Tibial artery (tissue), 4 donors: ENCODE measurements around the gene SSPN.

Source experiments
- DNase-seq, 2 donors: peaks; one replicate each; pipeline ENCODE4 v3.0.0-alpha.2; 2019
- H3K27ac ChIP-seq, 2 donors: fragments of 200-600 bp; sonication (generic) in 1 of 2; 1 replicate in 1 of 2; 2 replicates in 1 of 2; pipeline ENCODE4 v1.5.1; 2018 to 2019; ENCODE audit warnings: mild to moderate bottlenecking in 1 of 2
- H3K27me3 ChIP-seq, 2 donors: fragments of 200-600 bp; sonication (generic) in 1 of 2; one replicate each; pipeline versions ENCODE4 v1.5.1 to v1.6.0; 2016 to 2019
- H3K36me3 ChIP-seq, 3 donors: fragments of 200-600 bp; sonication (generic) in 2 of 3; one replicate each; pipeline ENCODE4 v1.5.1; 2016 to 2019; ENCODE audit warnings: mild to moderate bottlenecking in 2 of 3
- H3K4me1 ChIP-seq, 4 donors: fragments of 200-600 bp; sonication (generic) in 2 of 4; 1 replicate in 3 of 4; 2 replicates in 1 of 4; pipeline ENCODE4 v1.5.1; 2016 to 2019
- H3K4me3 ChIP-seq, 2 donors: fragments of 200-600 bp; sonication (generic) in 1 of 2; 1 replicate in 1 of 2; 2 replicates in 1 of 2; pipeline ENCODE4 v1.5.1; 2018 to 2019; ENCODE audit warnings: mild to moderate bottlenecking in 2 of 2
- H3K9me3 ChIP-seq, 3 donors: fragments of 200-600 bp; sonication (generic) in 1 of 3; one replicate each; pipeline ENCODE4 v1.5.1; 2016 to 2019
- intact Hi-C: fragments of 100-400 bp; cut with DNase I; formaldehyde crosslinking; loops from one replicate; pipeline ENCODE4 v1.15.0; 2023; ENCODE audit warnings: low total_unique reads
- TF ChIP-seq, protein P1 (sequence below), 2 experiments: fragments of 200-600 bp in 1 of 2; fragments of 450-650 bp in 1 of 2; IDR thresholded peaks; one replicate each; pipeline ENCODE4 v1.5.1; 2017 to 2019; ENCODE audit warnings: antibody characterized with exemption in 2 of 2, mild to moderate bottlenecking in 1 of 2, moderate library complexity in 1 of 2

SSPN gene

DNA sequence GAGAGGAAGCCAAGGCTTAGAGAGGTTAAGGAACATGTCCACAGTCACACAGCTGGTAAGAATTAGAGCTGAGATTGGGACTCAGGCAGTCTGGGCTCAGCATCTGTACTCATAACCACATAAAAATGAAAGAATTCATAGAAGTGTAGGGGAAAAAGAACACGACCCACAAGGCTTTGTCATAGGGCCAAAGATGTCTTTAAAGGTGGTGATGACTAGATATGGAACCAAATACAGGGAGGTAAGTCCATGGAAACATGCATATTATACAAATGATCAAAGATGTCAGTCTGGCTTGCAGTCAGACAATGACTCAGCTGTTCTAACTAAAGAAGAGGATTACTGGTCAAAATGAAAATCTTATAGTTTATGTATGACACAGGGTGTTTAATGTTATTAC is 7.2 kb upstream of the SSPN start:
- H3K27ac ChIP-seq: no peak overlapping the region
- H3K36me3 ChIP-seq: no peaks in the 10 kb centered on the region
- no peaks in the 10 kb centered on the region for H3K4me1 ChIP-seq
- H3K4me3 ChIP-seq: no peak overlapping the region
- H3K9me3 ChIP-seq: peaks cover 0 to 2% (median 0%) of the 10 kb centered on the region in 3 donors
- TF ChIP-seq, protein P1, sequence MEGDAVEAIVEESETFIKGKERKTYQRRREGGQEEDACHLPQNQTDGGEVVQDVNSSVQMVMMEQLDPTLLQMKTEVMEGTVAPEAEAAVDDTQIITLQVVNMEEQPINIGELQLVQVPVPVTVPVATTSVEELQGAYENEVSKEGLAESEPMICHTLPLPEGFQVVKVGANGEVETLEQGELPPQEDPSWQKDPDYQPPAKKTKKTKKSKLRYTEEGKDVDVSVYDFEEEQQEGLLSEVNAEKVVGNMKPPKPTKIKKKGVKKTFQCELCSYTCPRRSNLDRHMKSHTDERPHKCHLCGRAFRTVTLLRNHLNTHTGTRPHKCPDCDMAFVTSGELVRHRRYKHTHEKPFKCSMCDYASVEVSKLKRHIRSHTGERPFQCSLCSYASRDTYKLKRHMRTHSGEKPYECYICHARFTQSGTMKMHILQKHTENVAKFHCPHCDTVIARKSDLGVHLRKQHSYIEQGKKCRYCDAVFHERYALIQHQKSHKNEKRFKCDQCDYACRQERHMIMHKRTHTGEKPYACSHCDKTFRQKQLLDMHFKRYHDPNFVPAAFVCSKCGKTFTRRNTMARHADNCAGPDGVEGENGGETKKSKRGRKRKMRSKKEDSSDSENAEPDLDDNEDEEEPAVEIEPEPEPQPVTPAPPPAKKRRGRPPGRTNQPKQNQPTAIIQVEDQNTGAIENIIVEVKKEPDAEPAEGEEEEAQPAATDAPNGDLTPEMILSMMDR (IDR thresholded peaks at IDR 0.05): no peak
- no peak for DNase-seq
- intact Hi-C loops: no loop called here
- no peaks in the 10 kb centered on the region for H3K27me3 ChIP-seq

- DNase-seq: no peak
- intact Hi-C loops: no loop called here
- Histone ChIP-seq H3K4me3 (no peak overlapping the region), H3K36me3 (no peaks in the 10 kb centered on the region), H3K9me3 (peaks cover 0 to 2% (median 0%) of the 10 kb centered on the region in 3 donors), H3K27ac (no peak overlapping the region), H3K4me1 (no peaks in the 10 kb centered on the region), H3K27me3 (no peaks in the 10 kb centered on the region)
- TF ChIP-seq, protein P1 (IDR thresholded peaks at IDR 0.05): no peak
Observed at GRCh38 chr12:26188641-26189040, 6.7 kb upstream of the SSPN start.

DNA sequence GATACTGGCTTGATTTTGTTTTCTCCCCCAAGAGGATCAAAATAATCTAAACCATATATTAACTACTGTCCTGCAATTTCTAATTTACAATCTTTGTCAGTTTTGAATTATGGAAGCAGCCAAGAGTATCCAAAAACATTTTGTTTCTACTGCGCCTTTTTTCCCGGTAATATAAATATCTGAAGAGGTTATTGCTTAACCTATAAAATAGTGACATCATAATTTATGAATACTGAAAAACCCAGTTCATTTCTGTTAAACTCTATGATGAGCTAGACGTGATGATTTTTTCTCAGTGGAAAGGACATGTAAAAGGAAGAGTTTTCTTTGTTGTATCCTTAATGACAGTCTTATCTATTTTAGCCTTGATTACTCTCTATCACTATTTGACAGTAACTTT is 3.2 kb upstream of the SSPN start:
- Histone ChIP-seq H3K4me1 (peaks cover 0 to 10% (median 7%) of the 10 kb centered on the region in 4 donors), H3K27me3 (no peaks in the 10 kb centered on the region), H3K36me3 (no peaks in the 10 kb centered on the region), H3K27ac (no peak overlapping the region), H3K4me3 (no peak overlapping the region), H3K9me3 (peaks cover 0 to 2% (median 0%) of the 10 kb centered on the region in 3 donors)
- intact Hi-C loops: no loop called here
- TF ChIP-seq, protein P1 (IDR thresholded peaks at IDR 0.05): no peak
- DNase-seq: no peak

GRCh38 chr12:26193539-26193938 is 1.8 kb upstream of the SSPN start:
- Histone ChIP-seq H3K4me3 (no peak overlapping the region), H3K36me3 (no peaks in the 10 kb centered on the region), H3K27ac (no peak overlapping the region), H3K4me1 (peaks cover 0 to 24% (median 20%) of the 10 kb centered on the region in 4 donors), H3K9me3 (peaks cover 0 to 2% (median 0%) of the 10 kb centered on the region in 3 donors), H3K27me3 (no peaks in the 10 kb centered on the region)
- TF ChIP-seq, protein P1 (IDR thresholded peaks at IDR 0.05): no peak
- intact Hi-C loops: no loop called here
- DNase-seq: no peak

- H3K9me3 ChIP-seq: no peaks in the 10 kb centered on the region
- peaks cover 0 to 40% (median 30%) of the 10 kb centered on the region in 4 donors for H3K4me1 ChIP-seq
- peak overlapping the region; percentile 76 for H3K4me3 ChIP-seq
- TF ChIP-seq, protein P1 (IDR thresholded peaks at IDR 0.05): peak in 1 of 2 experiments; percentile 5
- peak overlapping the region; percentile 87 to 92 for H3K27ac ChIP-seq
- no peaks in the 10 kb centered on the region for H3K27me3 ChIP-seq
- DNase-seq: peak; percentile 51 to 85
- intact Hi-C loops: loop anchor here (5.0 kb wide), 1 partner anchor 76 kb away; no protein-coding TSS in a partner anchor
- H3K36me3 ChIP-seq: no peaks in the 10 kb centered on the region
Observed at GRCh38 chr12:26195641-26196420, 458 bp downstream of the SSPN start.
